H1 (cell line): ENCODE measurements around the gene DRC1. TPM values are rescaled to one million over a fixed set of nuclear protein-coding genes. Genes with fewer than 3 reads are reported as not detected.

ENCODE experiments used
- CTCF ChIA-PET: fragments of 300-600 bp; sonication (Branson Sonifier 250); formaldehyde crosslinking; loops from one replicate; lab custom pipeline; 2021; ENCODE audit not compliant: partially characterized antibody; lab: Charles Lee
- POLR2A ChIA-PET: fragments of 300-600 bp; sonication (Branson Sonifier 250); formaldehyde crosslinking; loops from one replicate; lab custom pipeline; 2021; ENCODE audit warnings: inconsistent platforms; ENCODE audit not compliant: partially characterized antibody; lab: Charles Lee
- DNase-seq, 2 experiments: peaks; one replicate each; pipeline versions ENCODE4 v3.0.0 to v3.0.0-alpha.2; 2010 to 2022; ENCODE audit warnings: low spot score in 2 of 2, low read depth in 1 of 2, mixed read lengths in 1 of 2
- FAIRE-seq: peaks from 2 replicates; lab custom pipeline; 2011; peaks lifted over from hg19 to GRCh38; lab: Jason Lieb, UNC
- H2AFZ ChIP-seq: 2 replicates; pipeline ENCODE4 v1.8.1; 2012; ENCODE audit warnings: low read length, inconsistent platforms
- H2AK5ac ChIP-seq: 2 replicates; pipeline ENCODE4 v1.6.1; 2013; ENCODE audit warnings: low read depth, low read length
- H2BK120ac ChIP-seq: replicated peaks from 2 replicates; pipeline ENCODE3; 2013; ENCODE audit warnings: low read depth, low read length, inconsistent platforms
- H2BK12ac ChIP-seq: 2 replicates; pipeline ENCODE4 v1.6.1; 2013; ENCODE audit warnings: low read depth, low read length
- H2BK15ac ChIP-seq: 2 replicates; pipeline ENCODE4 v1.6.1; 2013; ENCODE audit warnings: low read length
- H2BK20ac ChIP-seq: 2 replicates; pipeline ENCODE4 v1.6.1; 2013; ENCODE audit warnings: low read length
- H2BK5ac ChIP-seq: 2 replicates; pipeline ENCODE4 v1.6.1; 2013; ENCODE audit warnings: low read depth, low read length
- H3K14ac ChIP-seq: 2 replicates; pipeline ENCODE4 v1.6.1; 2013; ENCODE audit warnings: inconsistent platforms; ENCODE audit not compliant: insufficient read length
- H3K18ac ChIP-seq: 2 replicates; pipeline ENCODE4 v1.6.1; 2013; ENCODE audit warnings: low read length; ENCODE audit errors: extremely low read depth
- H3K23ac ChIP-seq: 2 replicates; pipeline ENCODE4 v1.6.1; 2013; ENCODE audit warnings: inconsistent platforms; ENCODE audit not compliant: insufficient read length
- H3K23me2 ChIP-seq: 2 replicates; pipeline ENCODE4 v1.6.1; 2013; ENCODE audit warnings: low read depth, low read length
- H3K27ac ChIP-seq: 2 replicates; pipeline ENCODE4 v1.6.1; 2011; ENCODE audit warnings: low read depth, low read length, inconsistent platforms
- H3K27me3 ChIP-seq, 4 experiments: replicated peaks in 1 of 4; 1 replicate in 1 of 4; 2 replicates in 3 of 4; pipeline versions ENCODE4 v1.6.1 to v1.8.1; 2011 to 2013; ENCODE audit warnings: low read length in 3 of 4, mild to moderate bottlenecking in 3 of 4, inconsistent platforms in 2 of 4, mixed read lengths in 2 of 4, moderate library complexity in 1 of 4; ENCODE audit not compliant: control insufficient read depth in 3 of 4, insufficient read depth in 3 of 4; ENCODE audit errors: extremely low read depth in 1 of 4
- H3K36me3 ChIP-seq, 4 experiments: 2 replicates each; pipeline versions ENCODE4 v1.6.1 to v1.8.1; 2011 to 2013; ENCODE audit warnings: mild to moderate bottlenecking in 4 of 4, low read length in 3 of 4, moderate library complexity in 2 of 4, control low read depth in 1 of 4, inconsistent platforms in 1 of 4; ENCODE audit not compliant: insufficient read depth in 4 of 4, control insufficient read depth in 2 of 4
- H3K4ac ChIP-seq: replicated peaks from 2 replicates; pipeline ENCODE3; 2013; ENCODE audit warnings: low read length, low read depth, mixed read lengths, inconsistent platforms; ENCODE audit not compliant: insufficient read length
- H3K4me1 ChIP-seq, 4 experiments: replicated peaks in 1 of 4; 1 replicate in 1 of 4; 2 replicates in 3 of 4; pipeline versions ENCODE4 v1.6.1 to v1.8.1; 2011 to 2013; ENCODE audit warnings: low read length in 3 of 4, inconsistent platforms in 2 of 4, mixed read lengths in 1 of 4; ENCODE audit not compliant: insufficient read depth in 4 of 4, control insufficient read depth in 3 of 4
- H3K4me2 ChIP-seq, 2 experiments: 2 replicates each; pipeline versions ENCODE4 v1.6.1 to v1.8.1; 2011 to 2013; ENCODE audit warnings: low read depth in 2 of 2, low read length in 2 of 2, control low read depth in 1 of 2, inconsistent platforms in 1 of 2, mild to moderate bottlenecking in 1 of 2; ENCODE audit not compliant: insufficient read depth in 1 of 2
- H3K4me3 ChIP-seq, 4 experiments: fragments of 200-600, 300-600 bp in 1 of 4; sonication (generic), shearing (Covaris generic), sonication (Bioruptor Twin) in 1 of 4; 2 replicates each; pipeline versions ENCODE4 v1.5.1 to v1.8.1; 2011 to 2016; ENCODE audit warnings: low read length in 4 of 4, low read depth in 3 of 4, control low read depth in 2 of 4, inconsistent platforms in 2 of 4, mild to moderate bottlenecking in 2 of 4, mixed read lengths in 1 of 4, moderate library complexity in 1 of 4; ENCODE audit not compliant: insufficient read depth in 2 of 4; ENCODE audit errors: extremely low read depth in 1 of 4
- H3K56ac ChIP-seq: replicated peaks from 2 replicates; pipeline ENCODE3; 2013; ENCODE audit warnings: low read depth, mild to moderate bottlenecking, mixed read lengths, low read length, inconsistent platforms; ENCODE audit not compliant: insufficient read length
- H3K79me1 ChIP-seq: 2 replicates; pipeline ENCODE4 v1.6.1; 2013; ENCODE audit warnings: low read depth, low read length, control low read depth
- H3K79me2 ChIP-seq, 2 experiments: 2 replicates each; pipeline versions ENCODE4 v1.6.1 to v1.8.1; 2012 to 2013; ENCODE audit warnings: low read length in 2 of 2, mild to moderate bottlenecking in 2 of 2, inconsistent platforms in 1 of 2; ENCODE audit not compliant: insufficient read depth in 2 of 2, control insufficient read depth in 1 of 2
- H3K9ac ChIP-seq, 4 experiments: replicated peaks in 1 of 4; 1 replicate in 1 of 4; 2 replicates in 3 of 4; pipeline versions ENCODE4 v1.6.1 to v1.8.1; 2011 to 2013; ENCODE audit warnings: low read depth in 3 of 4, low read length in 3 of 4, control low read depth in 2 of 4, mild to moderate bottlenecking in 2 of 4, moderate library complexity in 2 of 4, inconsistent platforms in 1 of 4; ENCODE audit errors: extremely low read depth in 1 of 4
- H3K9me3 ChIP-seq, 2 experiments: 2 replicates each; pipeline versions ENCODE4 v1.6.1 to v1.8.1; 2012 to 2013; ENCODE audit warnings: mild to moderate bottlenecking in 2 of 2, moderate library complexity in 2 of 2, control low read depth in 1 of 2, inconsistent platforms in 1 of 2, low read depth in 1 of 2, low read length in 1 of 2, mixed read lengths in 1 of 2; ENCODE audit not compliant: insufficient read depth in 2 of 2
- H4K20me1 ChIP-seq, 2 experiments: replicated peaks in 1 of 2; 2 replicates each; pipeline versions ENCODE3 to v1.8.1; 2011 to 2013; ENCODE audit warnings: inconsistent platforms in 2 of 2, low read length in 2 of 2, mild to moderate bottlenecking in 1 of 2; ENCODE audit not compliant: insufficient read depth in 2 of 2, control insufficient read depth in 1 of 2
- H4K5ac ChIP-seq: 2 replicates; pipeline ENCODE4 v1.6.1; 2013; ENCODE audit warnings: low read length, low read depth, mixed read lengths, inconsistent platforms; ENCODE audit not compliant: insufficient read length
- H4K8ac ChIP-seq: 2 replicates; pipeline ENCODE4 v1.8.0; 2013; ENCODE audit warnings: mild to moderate bottlenecking, moderate library complexity, low read length, inconsistent platforms; ENCODE audit not compliant: insufficient read depth; ENCODE audit errors: extremely low read depth
- H4K91ac ChIP-seq: replicated peaks from 2 replicates; pipeline ENCODE3; 2013; ENCODE audit warnings: low read length, mixed read lengths, inconsistent platforms; ENCODE audit not compliant: insufficient read length
- CBX5 ChIP-seq: fragments of 300-800, 300-1000 bp; sonication (generic); IDR thresholded peaks from 2 replicates; pipeline ENCODE4 v1.7.1; 2016; ENCODE audit warnings: antibody characterized with exemption, low read length, low read depth
- FOSL1 ChIP-seq: IDR thresholded peaks from 2 replicates; pipeline ENCODE4 v1.6.1; 2011; ENCODE audit warnings: mild to moderate bottlenecking, low read depth, low read length, moderate library complexity; ENCODE audit not compliant: insufficient read depth
- GABPA ChIP-seq: IDR thresholded peaks from 2 replicates; pipeline ENCODE4 v1.6.1; 2011; ENCODE audit warnings: mild to moderate bottlenecking, low read length, moderate library complexity, borderline replicate concordance; ENCODE audit not compliant: insufficient read depth
- JUN ChIP-seq: IDR thresholded peaks from 2 replicates; pipeline ENCODE4 v1.6.1; 2011; ENCODE audit warnings: low read depth, mild to moderate bottlenecking, improper control_type of control experiment, low read length
- KDM1A ChIP-seq: fragments of 200-600, 300-600 bp; sonication (generic); IDR thresholded peaks from 2 replicates; pipeline ENCODE4 v1.7.1; 2016; ENCODE audit warnings: mild to moderate bottlenecking, low read length, borderline replicate concordance
- RXRA ChIP-seq: IDR thresholded peaks from 2 replicates; pipeline ENCODE4 v1.6.1; 2011; ENCODE audit warnings: low read depth, mild to moderate bottlenecking, low read length, moderate library complexity; ENCODE audit not compliant: insufficient read depth
- SP4 ChIP-seq: IDR thresholded peaks from 2 replicates; pipeline ENCODE4 v1.6.1; 2012; ENCODE audit warnings: low read length, inconsistent platforms
- WGBS, 2 experiments: shearing (Covaris generic) in 1 of 2; methylation state at CpG; one replicate each; pipeline versions ENCODE4 v1.1.6 to v1.1.7; 2013 to 2015; ENCODE audit warnings: low lambda C conversion rate in 2 of 2, mixed read lengths in 2 of 2, inconsistent platforms in 1 of 2, low coverage in 1 of 2, missing lambda C conversion rate in 1 of 2; ENCODE audit not compliant: insufficient replicate concordance in 2 of 2, insufficient coverage in 1 of 2, insufficient read length in 1 of 2; ENCODE audit errors: extremely low coverage in 1 of 2, missing lambda C conversion rate in 1 of 2; 5-methylcytosine and 5-hydroxymethylcytosine counted together
- polyA plus RNA-seq, 7 experiments: library from polyadenylated mRNA; depleted of rRNA in 3 of 7; stranded (reverse) in 5 of 7; unstranded in 2 of 7; fragments of >200 nt in 5 of 7; fragments of 200-250 nt in 2 of 7; gene quantifications; 1 replicate in 5 of 7; 2 replicates in 1 of 7; 4 replicates in 1 of 7; pipeline versions ENCODE4 v1.2.1 to v1.2.3, GENCODE V29; 2011 to 2013; ENCODE audit warnings: missing spikeins in 2 of 7, mixed read lengths in 2 of 7
- total RNA-seq: library from RNA; stranded (reverse); fragmentation: NEBNext Ultra II Directional; extraction: Animal tissue kit (Norgen Biotek cat#: 25700); gene quantifications from 2 replicates; pipeline ENCODE4 v1.2.1, GENCODE V29; 2021

The DRC1 gene
- total and polyA plus RNA-seq, 2 of the 8 experiments (the other 6 are each of a cell fraction or from before 2014, with no cell fraction given): 0.08 TPM; not detected in 1

- H2AFZ ChIP-seq: no peak overlapping the region
- no peak overlapping the region for H2BK20ac ChIP-seq
- H3K9ac ChIP-seq: no peak overlapping the region
- H2BK5ac ChIP-seq: no peak overlapping the region
- H2BK15ac ChIP-seq: no peak overlapping the region
- H4K20me1 ChIP-seq: peaks cover 0 to 1% of the 10 kb centered on the region in 2 experiments
- H3K4me1 ChIP-seq: peaks cover 0 to 2% (median 0%) of the 10 kb centered on the region in 4 experiments; a peak in 1 of 7 replicates
- peaks cover 0 to 10% (median 2%) of the 10 kb centered on the region in 4 experiments; a peak in 6 of 8 replicates for H3K36me3 ChIP-seq
- H3K4ac ChIP-seq: no peak overlapping the region
- no peak overlapping the region for H3K18ac ChIP-seq
- no peak overlapping the region for H3K27ac ChIP-seq
- H3K79me1 ChIP-seq: no peaks in the 10 kb centered on the region
- no peak overlapping the region for H2AK5ac ChIP-seq
- ChIA-PET CTCF (interaction anchor here (0.8 to 1.5 kb wide), 4 partner anchors 9 to 83 kb away, joined by 3 to 4 read pairs (median 3); partner anchors contain the start of gene OTOF), POLR2A (no interaction called here)
- no peak overlapping the region for H3K4me3 ChIP-seq
- H3K23me2 ChIP-seq: no peaks in the 10 kb centered on the region
- no peak for FAIRE-seq
- no peak overlapping the region for H4K5ac ChIP-seq
- H3K27me3 ChIP-seq: no peaks in the 10 kb centered on the region
- H3K9me3 ChIP-seq: no peaks in the 10 kb centered on the region
- H4K91ac ChIP-seq: no peak overlapping the region
- WGBS, 2 experiments: 88% methylated on average over 4 of the region's 4 CpGs; no CpG with 5 or more reads in 1 of the 2 experiments
- H2BK12ac ChIP-seq: no peak overlapping the region
- no peaks in the 10 kb centered on the region for H3K79me2 ChIP-seq
- no peak for DNase-seq
- no peak overlapping the region for H3K4me2 ChIP-seq
- no peak overlapping the region for H2BK120ac ChIP-seq
- no peak overlapping the region for H3K23ac ChIP-seq
- no peak overlapping the region for H4K8ac ChIP-seq
- TF ChIP-seq SP4 (no peak), RXRA (no peak), JUN (no peak), KDM1A (no peak), GABPA (no peak), FOSL1 (no peak), CBX5 (no peak)
- H3K14ac ChIP-seq: no peak overlapping the region
- no peak overlapping the region for H3K56ac ChIP-seq
Measured at GRCh38 chr2:26394694-26395093, 7.0 kb upstream of the DRC1 start.
